WTC11 (cell line): ENCODE data around the gene NUDT19. TPM values are rescaled to one million over a fixed set of nuclear protein-coding genes. Genes with fewer than 3 reads are reported as not detected.
A peak's percentile ranks its signal among the peaks of the same experiment; 100 is the strongest.

Experiments used
- ATAC-seq: fragments of 200-7000 bp; cut with Tn5 transposase; 2 replicates; pipeline ENCODE4 v1.10.0; 2021; ENCODE audit warnings: mild to moderate bottlenecking, moderate library complexity
- CTCF ChIA-PET: fragments of 300-600 bp; sonication (Branson Sonifier 250); formaldehyde crosslinking; loops from one replicate; lab custom pipeline; 2021; ENCODE audit warnings: antibody characterized with exemption; lab: Charles Lee
- POLR2A ChIA-PET: fragments of 350-600 bp; sonication (Branson Sonifier 250); formaldehyde crosslinking; loops from one replicate; lab custom pipeline; 2021; ENCODE audit warnings: antibody characterized with exemption; lab: Charles Lee
- DNase-seq: peaks from one replicate; pipeline ENCODE4 v3.0.0; 2021; ENCODE audit warnings: low spot score
- H3K27ac Mint-ChIP-seq: 2 replicates; pipeline ENCODE4 v1.8.0; 2021; ENCODE audit warnings: mixed read lengths
- H3K27me3 Mint-ChIP-seq: 2 replicates; pipeline ENCODE4 v1.8.0; 2021; ENCODE audit warnings: low read depth, mild to moderate bottlenecking, moderate library complexity, mixed read lengths
- H3K36me3 Mint-ChIP-seq: 2 replicates; pipeline ENCODE4 v1.8.0; 2021; ENCODE audit warnings: mixed read lengths
- H3K4me1 Mint-ChIP-seq: 2 replicates; pipeline ENCODE4 v1.8.0; 2022; ENCODE audit warnings: mixed read lengths
- H3K4me3 Mint-ChIP-seq: 2 replicates; pipeline ENCODE4 v1.8.0; 2021; ENCODE audit warnings: mild to moderate bottlenecking, moderate library complexity, mixed read lengths
- H3K9me3 Mint-ChIP-seq: 2 replicates; pipeline ENCODE4 v1.8.0; 2021; ENCODE audit warnings: mixed read lengths
- CBFB ChIP-seq: sonication (generic); formaldehyde crosslinking; IDR thresholded peaks from 2 replicates; pipeline ENCODE4 v1.8.1; 2022; ENCODE audit warnings: mild to moderate bottlenecking, low read depth, missing genetic modification reagents
- CREM ChIP-seq: sonication (generic); formaldehyde crosslinking; IDR thresholded peaks from 2 replicates; pipeline ENCODE4 v1.8.1; 2022; ENCODE audit warnings: mild to moderate bottlenecking, missing genetic modification reagents, moderate library complexity
- ELF4 ChIP-seq: sonication (generic); formaldehyde crosslinking; IDR thresholded peaks from 2 replicates; pipeline ENCODE4 v1.8.1; 2022; ENCODE audit warnings: low read depth, mild to moderate bottlenecking, moderate library complexity, missing genetic modification reagents
- HMGA2 ChIP-seq: fragments of 250-450 bp; sonication (Bioruptor Pico); IDR thresholded peaks from 2 replicates; pipeline ENCODE4 v1.4.0; 2021; ENCODE audit warnings: mild to moderate bottlenecking, moderate library complexity
- JAZF1 ChIP-seq: fragments of 250-450 bp; sonication (Bioruptor Pico); IDR thresholded peaks from 2 replicates; pipeline ENCODE4 v1.9.0; 2021; ENCODE audit warnings: moderate library complexity, mild to moderate bottlenecking, inconsistent platforms
- MYBL2 ChIP-seq: sonication (generic); formaldehyde crosslinking; IDR thresholded peaks from 2 replicates; pipeline ENCODE4 v1.8.1; 2023; ENCODE audit warnings: mild to moderate bottlenecking, moderate library complexity, missing genetic modification reagents
- NFATC4 ChIP-seq: fragments of 250-450 bp; sonication (Bioruptor Pico); IDR thresholded peaks from 2 replicates; pipeline ENCODE4 v1.9.0; 2021; ENCODE audit warnings: mild to moderate bottlenecking
- NFE2L1 ChIP-seq: sonication (generic); formaldehyde crosslinking; IDR thresholded peaks from 2 replicates; pipeline ENCODE4 v1.8.1; 2023; ENCODE audit warnings: missing genetic modification reagents
- NFYB ChIP-seq: sonication (generic); formaldehyde crosslinking; conservative IDR thresholded peaks from 2 replicates; pipeline ENCODE4 v1.8.0; 2022; ENCODE audit warnings: low read depth, missing genetic modification reagents
- NR1H2 ChIP-seq: sonication (generic); formaldehyde crosslinking; IDR thresholded peaks from 2 replicates; pipeline ENCODE4 v1.9.0; 2021; ENCODE audit warnings: mild to moderate bottlenecking, moderate library complexity, missing genetic modification reagents
- RELA ChIP-seq: sonication (generic); formaldehyde crosslinking; IDR thresholded peaks from 2 replicates; pipeline ENCODE4 v1.8.1; 2022; ENCODE audit warnings: missing genetic modification reagents, mild to moderate bottlenecking, borderline replicate concordance
- SOX15 ChIP-seq: fragments of 250-450 bp; sonication (Bioruptor Pico); IDR thresholded peaks from 2 replicates; pipeline ENCODE4 v1.9.0; 2021; ENCODE audit warnings: mild to moderate bottlenecking
- TEAD1 ChIP-seq: sonication (generic); formaldehyde crosslinking; IDR thresholded peaks from 2 replicates; pipeline ENCODE4 v1.8.0; 2022; ENCODE audit warnings: mild to moderate bottlenecking, missing genetic modification reagents
- TP53 ChIP-seq: sonication (generic); formaldehyde crosslinking; IDR thresholded peaks from 2 replicates; pipeline ENCODE4 v1.8.1; 2023; ENCODE audit warnings: mild to moderate bottlenecking, missing genetic modification reagents
- ZBTB21 ChIP-seq: sonication (generic); formaldehyde crosslinking; IDR thresholded peaks from 2 replicates; pipeline ENCODE4 v1.8.1; 2023; ENCODE audit warnings: mild to moderate bottlenecking, missing genetic modification reagents, borderline replicate concordance
- total RNA-seq: library from RNA; stranded (reverse); gene quantifications from 3 replicates; pipeline ENCODE4 v1.2.3, GENCODE V29; 2021
- TF ChIP-seq, protein P1 (sequence below): sonication (generic); formaldehyde crosslinking; IDR thresholded peaks from 2 replicates; pipeline ENCODE4 v1.8.0; 2022; ENCODE audit warnings: mild to moderate bottlenecking, missing genetic modification reagents
- TF ChIP-seq, protein P2 (sequence below): sonication (generic); formaldehyde crosslinking; IDR thresholded peaks from 2 replicates; pipeline ENCODE4 v1.8.0; 2023; ENCODE audit warnings: missing genetic modification reagents, mild to moderate bottlenecking, borderline replicate concordance
- TF ChIP-seq, protein P3 (sequence below): fragments of 250-450 bp; sonication (Bioruptor Pico); conservative IDR thresholded peaks from 2 replicates; pipeline ENCODE4 v1.9.0; 2021; ENCODE audit warnings: mild to moderate bottlenecking
- TF ChIP-seq, protein P4 (sequence below): sonication (generic); formaldehyde crosslinking; IDR thresholded peaks from 2 replicates; pipeline ENCODE4 v1.8.1; 2023; ENCODE audit warnings: mild to moderate bottlenecking, missing genetic modification reagents, moderate library complexity

NUDT19 gene
- total RNA-seq, 1 experiment from 2014 or later, result 2.4 TPM

DNA sequence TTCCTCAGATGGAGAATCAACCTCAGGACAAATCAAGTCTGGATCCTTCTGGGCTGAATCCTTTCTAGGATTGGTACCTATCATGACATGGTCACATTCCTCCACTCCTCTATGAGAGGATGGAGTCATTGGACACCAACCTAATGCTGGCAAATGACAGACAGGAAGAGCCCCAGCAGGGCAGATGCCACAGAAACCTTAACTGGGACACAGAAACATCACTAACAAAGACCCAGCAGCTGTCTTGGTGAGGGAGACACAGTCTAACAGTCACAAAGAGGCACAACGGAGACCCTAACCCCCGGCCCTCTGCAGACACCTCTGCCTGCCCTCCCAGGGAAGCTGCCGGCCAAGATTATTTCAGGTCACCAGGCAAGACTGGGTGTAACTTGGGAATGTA, 18.8 kb upstream of the NUDT19 start:
- Mint-ChIP-seq H3K4me1 (peaks cover 30% of the 10 kb centered on the region), H3K9me3 (no peaks in the 10 kb centered on the region), H3K27me3 (peaks cover 28% of the 10 kb centered on the region), H3K27ac (no peak overlapping the region), H3K36me3 (no peaks in the 10 kb centered on the region; the same call in 1 of the 2 replicates), H3K4me3 (peak overlapping the region; percentile 94)
- no peak for DNase-seq
- CTCF ChIA-PET, result interaction anchor here (0.8 to 1.6 kb wide), 2 partner anchors 17 kb away, joined by 3 to 5 read pairs; no protein-coding TSS in a partner anchor
- TF ChIP-seq RELA (no peak), NFATC4 (CRISPR knock-in tag) (no peak), MYBL2 (CRISPR knock-in tag) (no peak), CBFB (CRISPR knock-in tag) (no peak), NFYB (no peak), SOX15 (CRISPR knock-in tag) (no peak), CREM (CRISPR knock-in tag) (no peak), JAZF1 (CRISPR knock-in tag) (no peak), TEAD1 (CRISPR knock-in tag) (no peak), ELF4 (CRISPR knock-in tag) (no peak), NR1H2 (CRISPR knock-in tag) (no peak), TP53 (CRISPR knock-in tag) (no peak), HMGA2 (CRISPR knock-in tag) (no peak), ZBTB21 (no peak)
- TF ChIP-seq, protein P1, sequence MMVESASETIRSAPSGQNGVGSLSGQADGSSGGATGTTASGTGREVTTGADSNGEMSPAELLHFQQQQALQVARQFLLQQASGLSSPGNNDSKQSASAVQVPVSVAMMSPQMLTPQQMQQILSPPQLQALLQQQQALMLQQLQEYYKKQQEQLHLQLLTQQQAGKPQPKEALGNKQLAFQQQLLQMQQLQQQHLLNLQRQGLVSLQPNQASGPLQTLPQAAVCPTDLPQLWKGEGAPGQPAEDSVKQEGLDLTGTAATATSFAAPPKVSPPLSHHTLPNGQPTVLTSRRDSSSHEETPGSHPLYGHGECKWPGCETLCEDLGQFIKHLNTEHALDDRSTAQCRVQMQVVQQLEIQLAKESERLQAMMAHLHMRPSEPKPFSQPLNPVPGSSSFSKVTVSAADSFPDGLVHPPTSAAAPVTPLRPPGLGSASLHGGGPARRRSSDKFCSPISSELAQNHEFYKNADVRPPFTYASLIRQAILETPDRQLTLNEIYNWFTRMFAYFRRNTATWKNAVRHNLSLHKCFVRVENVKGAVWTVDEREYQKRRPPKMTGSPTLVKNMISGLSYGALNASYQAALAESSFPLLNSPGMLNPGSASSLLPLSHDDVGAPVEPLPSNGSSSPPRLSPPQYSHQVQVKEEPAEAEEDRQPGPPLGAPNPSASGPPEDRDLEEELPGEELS (CRISPR knock-in tag), result no peak
- TF ChIP-seq, protein P2, sequence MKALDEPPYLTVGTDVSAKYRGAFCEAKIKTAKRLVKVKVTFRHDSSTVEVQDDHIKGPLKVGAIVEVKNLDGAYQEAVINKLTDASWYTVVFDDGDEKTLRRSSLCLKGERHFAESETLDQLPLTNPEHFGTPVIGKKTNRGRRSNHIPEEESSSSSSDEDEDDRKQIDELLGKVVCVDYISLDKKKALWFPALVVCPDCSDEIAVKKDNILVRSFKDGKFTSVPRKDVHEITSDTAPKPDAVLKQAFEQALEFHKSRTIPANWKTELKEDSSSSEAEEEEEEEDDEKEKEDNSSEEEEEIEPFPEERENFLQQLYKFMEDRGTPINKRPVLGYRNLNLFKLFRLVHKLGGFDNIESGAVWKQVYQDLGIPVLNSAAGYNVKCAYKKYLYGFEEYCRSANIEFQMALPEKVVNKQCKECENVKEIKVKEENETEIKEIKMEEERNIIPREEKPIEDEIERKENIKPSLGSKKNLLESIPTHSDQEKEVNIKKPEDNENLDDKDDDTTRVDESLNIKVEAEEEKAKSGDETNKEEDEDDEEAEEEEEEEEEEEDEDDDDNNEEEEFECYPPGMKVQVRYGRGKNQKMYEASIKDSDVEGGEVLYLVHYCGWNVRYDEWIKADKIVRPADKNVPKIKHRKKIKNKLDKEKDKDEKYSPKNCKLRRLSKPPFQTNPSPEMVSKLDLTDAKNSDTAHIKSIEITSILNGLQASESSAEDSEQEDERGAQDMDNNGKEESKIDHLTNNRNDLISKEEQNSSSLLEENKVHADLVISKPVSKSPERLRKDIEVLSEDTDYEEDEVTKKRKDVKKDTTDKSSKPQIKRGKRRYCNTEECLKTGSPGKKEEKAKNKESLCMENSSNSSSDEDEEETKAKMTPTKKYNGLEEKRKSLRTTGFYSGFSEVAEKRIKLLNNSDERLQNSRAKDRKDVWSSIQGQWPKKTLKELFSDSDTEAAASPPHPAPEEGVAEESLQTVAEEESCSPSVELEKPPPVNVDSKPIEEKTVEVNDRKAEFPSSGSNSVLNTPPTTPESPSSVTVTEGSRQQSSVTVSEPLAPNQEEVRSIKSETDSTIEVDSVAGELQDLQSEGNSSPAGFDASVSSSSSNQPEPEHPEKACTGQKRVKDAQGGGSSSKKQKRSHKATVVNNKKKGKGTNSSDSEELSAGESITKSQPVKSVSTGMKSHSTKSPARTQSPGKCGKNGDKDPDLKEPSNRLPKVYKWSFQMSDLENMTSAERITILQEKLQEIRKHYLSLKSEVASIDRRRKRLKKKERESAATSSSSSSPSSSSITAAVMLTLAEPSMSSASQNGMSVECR (CRISPR knock-in tag), result no peak
- TF ChIP-seq, protein P3, sequence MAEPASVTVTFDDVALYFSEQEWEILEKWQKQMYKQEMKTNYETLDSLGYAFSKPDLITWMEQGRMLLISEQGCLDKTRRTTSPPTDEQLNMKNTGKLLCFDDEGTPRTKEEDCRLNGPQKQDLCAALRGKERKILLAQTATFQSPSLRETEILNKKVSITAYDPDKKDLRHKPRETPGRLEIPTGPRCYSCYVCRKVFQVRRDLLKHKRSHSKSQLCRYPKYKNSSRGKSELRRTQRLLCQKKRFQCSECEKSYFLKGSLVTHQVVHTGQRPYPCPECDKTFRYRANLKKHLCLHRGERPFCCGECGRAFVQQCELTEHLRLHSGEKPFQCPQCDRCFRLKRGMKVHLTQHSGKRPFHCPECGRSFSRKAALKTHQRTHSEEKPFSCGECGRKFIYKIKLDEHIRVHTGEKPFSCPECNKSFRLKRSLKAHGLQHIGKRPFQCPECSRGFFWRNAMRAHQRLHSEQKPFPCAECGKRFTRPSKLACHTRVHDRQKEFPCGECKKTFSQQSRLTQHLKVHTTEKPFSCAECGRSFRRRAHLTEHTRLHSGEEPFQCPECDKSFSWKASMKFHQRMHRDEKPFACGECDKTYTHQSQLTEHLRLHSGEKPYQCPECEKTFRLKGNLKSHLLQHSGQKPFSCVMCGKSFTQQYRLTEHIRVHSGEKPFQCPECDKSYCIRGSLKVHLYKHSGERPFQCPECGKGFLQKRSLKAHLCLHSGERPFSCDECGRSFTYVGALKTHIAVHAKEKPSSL (CRISPR knock-in tag), result no peak
- TF ChIP-seq, protein P4, sequence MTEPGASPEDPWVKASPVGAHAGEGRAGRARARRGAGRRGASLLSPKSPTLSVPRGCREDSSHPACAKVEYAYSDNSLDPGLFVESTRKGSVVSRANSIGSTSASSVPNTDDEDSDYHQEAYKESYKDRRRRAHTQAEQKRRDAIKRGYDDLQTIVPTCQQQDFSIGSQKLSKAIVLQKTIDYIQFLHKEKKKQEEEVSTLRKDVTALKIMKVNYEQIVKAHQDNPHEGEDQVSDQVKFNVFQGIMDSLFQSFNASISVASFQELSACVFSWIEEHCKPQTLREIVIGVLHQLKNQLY, result no peak
- POLR2A ChIA-PET, result no interaction called here
- ATAC-seq, result no peak

DNA sequence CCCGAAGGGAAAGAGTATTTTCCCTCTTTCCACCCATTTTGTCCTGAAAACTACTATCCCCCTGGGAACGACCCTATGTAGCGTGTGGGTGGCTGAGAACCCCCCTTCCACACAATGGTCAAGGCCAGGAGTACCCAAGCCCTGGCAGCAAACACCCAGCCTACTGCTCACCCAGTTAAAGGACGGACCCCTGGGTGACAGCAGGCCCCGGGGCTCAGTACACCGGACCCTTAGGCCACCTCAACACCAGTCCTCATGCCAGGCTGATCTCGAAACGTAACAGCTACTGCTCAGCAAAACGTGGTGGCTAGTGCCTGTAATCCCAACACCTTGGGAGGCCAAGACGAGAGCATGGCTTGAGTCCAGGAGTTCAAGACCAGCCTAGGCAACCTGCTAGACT, 18.0 kb upstream of the NUDT19 start:
- peaks cover 30% of the 10 kb centered on the region for H3K4me1 Mint-ChIP-seq
- H3K27ac Mint-ChIP-seq, result no peak overlapping the region
- ATAC-seq (no peak), DNase-seq (no peak)
- no peaks in the 10 kb centered on the region for H3K9me3 Mint-ChIP-seq
- ChIA-PET POLR2A (interaction anchor here (0.8 kb wide), 1 partner anchor 19 kb away, joined by 4 read pairs; no protein-coding TSS in a partner anchor), CTCF (interaction anchor here (0.8 to 1.6 kb wide), 3 partner anchors 16 to 74 kb away, joined by 3 to 5 read pairs (median 4); no protein-coding TSS in a partner anchor)
- no peaks in the 10 kb centered on the region; the same call in 1 of the 2 replicates for H3K36me3 Mint-ChIP-seq
- TF ChIP-seq, protein P1 (CRISPR knock-in tag), result no peak
- TF ChIP-seq NFE2L1 (CRISPR knock-in tag), result no peak
- peaks cover 35% of the 10 kb centered on the region for H3K27me3 Mint-ChIP-seq
- H3K4me3 Mint-ChIP-seq, result peak overlapping the region; percentile 94
